Vagina (tissue), 2 donors: ENCODE measurements around the gene NLRP7.

Source experiments
- POLR2A ChIP-seq, 2 donors: fragments of 450-650 bp; IDR thresholded peaks; one replicate each; pipeline ENCODE4 v1.6.1; 2017; ENCODE audit warnings: antibody characterized with exemption in 2 of 2, mild to moderate bottlenecking in 2 of 2, moderate library complexity in 2 of 2
- POLR2AphosphoS5 ChIP-seq, 2 donors: sonication (generic); formaldehyde crosslinking; IDR thresholded peaks; one replicate each; pipeline ENCODE4 v1.9.0; 2017; ENCODE audit warnings: antibody characterized with exemption in 2 of 2, mild to moderate bottlenecking in 2 of 2, low read depth in 1 of 2; ENCODE audit not compliant: insufficient read depth in 1 of 2
- TF ChIP-seq, protein P1 (sequence below), 3 experiments: fragments of 450-650 bp in 2 of 3; fragments of 200-600 bp in 1 of 3; sonication (generic) in 1 of 3; IDR thresholded peaks; one replicate each; pipeline ENCODE4 v1.5.1; 2017 to 2019; ENCODE audit warnings: antibody characterized with exemption in 3 of 3, mild to moderate bottlenecking in 2 of 3, moderate library complexity in 2 of 3

DNA sequence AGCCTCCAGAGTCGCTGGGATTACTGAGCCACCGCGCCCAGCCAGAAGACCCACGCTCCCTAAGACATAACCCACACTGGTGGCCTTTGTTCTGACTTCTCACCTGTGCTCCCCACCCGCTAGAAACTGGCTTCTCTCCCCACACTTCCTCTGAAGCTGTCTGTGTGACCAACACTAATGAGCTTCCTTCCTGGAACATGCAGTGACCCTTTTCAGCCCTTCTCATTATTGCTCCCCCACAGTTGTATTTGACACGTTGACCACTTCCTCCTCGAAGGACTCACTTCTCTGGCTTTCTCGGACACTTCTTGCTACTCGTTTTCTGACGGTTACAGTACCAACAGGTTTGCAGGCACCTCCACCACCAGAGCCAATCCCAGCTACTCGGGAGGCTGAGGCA is 30.5 kb downstream of the NLRP7 start:
- TF ChIP-seq POLR2A (IDR thresholded peaks at IDR 0.05) (no peak), POLR2AphosphoS5 (IDR thresholded peaks at IDR 0.05; ENCODE audit: insufficient read depth in 1 of 2, low read depth in 1 of 2) (no peak)
- TF ChIP-seq, protein P1, sequence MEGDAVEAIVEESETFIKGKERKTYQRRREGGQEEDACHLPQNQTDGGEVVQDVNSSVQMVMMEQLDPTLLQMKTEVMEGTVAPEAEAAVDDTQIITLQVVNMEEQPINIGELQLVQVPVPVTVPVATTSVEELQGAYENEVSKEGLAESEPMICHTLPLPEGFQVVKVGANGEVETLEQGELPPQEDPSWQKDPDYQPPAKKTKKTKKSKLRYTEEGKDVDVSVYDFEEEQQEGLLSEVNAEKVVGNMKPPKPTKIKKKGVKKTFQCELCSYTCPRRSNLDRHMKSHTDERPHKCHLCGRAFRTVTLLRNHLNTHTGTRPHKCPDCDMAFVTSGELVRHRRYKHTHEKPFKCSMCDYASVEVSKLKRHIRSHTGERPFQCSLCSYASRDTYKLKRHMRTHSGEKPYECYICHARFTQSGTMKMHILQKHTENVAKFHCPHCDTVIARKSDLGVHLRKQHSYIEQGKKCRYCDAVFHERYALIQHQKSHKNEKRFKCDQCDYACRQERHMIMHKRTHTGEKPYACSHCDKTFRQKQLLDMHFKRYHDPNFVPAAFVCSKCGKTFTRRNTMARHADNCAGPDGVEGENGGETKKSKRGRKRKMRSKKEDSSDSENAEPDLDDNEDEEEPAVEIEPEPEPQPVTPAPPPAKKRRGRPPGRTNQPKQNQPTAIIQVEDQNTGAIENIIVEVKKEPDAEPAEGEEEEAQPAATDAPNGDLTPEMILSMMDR (IDR thresholded peaks at IDR 0.05) = no peak
